ENCODE measurements around the gene TMEM176A. TPM values are rescaled to one million over a fixed set of nuclear protein-coding genes. Genes with fewer than 3 reads are reported as not detected.
"Not testable (repeated sequence)": the region's sequence is repeated elsewhere in the genome, so short reads cannot be mapped to it uniquely, and the experiment has no call there.

TMEM176A gene
- total RNA-seq, 1 donor from 2014 or later, result 11.0 TPM

DNA sequence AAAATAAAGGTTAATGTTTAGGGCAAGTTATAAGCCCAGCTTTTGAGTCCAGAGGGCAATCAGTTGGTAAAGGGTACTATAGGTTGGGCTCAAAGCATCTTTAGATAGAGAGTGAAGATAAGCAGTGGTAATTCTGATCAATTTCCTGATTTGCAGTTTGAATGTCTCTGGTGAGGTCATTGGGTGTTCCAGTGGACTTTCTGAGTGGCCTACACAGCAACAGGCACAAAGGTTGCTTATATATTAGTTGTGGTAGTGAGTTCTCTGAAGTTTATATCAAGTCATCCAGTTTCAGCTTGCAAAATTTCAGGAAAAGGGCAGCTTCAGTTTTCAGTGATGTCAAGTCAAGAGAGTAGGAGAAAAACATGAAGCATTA, 34.2 kb upstream of the TMEM176A start:
- Histone ChIP-seq H3K27me3 (ENCODE audit: control insufficient read depth in 3 of 3, insufficient read depth in 3 of 3, low read length in 3 of 3) (no peaks in the 10 kb centered on the region), H3K4me3 (ENCODE audit: low read length in 3 of 3) (no peak overlapping the region), H3K36me3 (ENCODE audit: control insufficient read depth in 3 of 3, insufficient read depth in 3 of 3, low read length in 3 of 3) (no peaks in the 10 kb centered on the region), H3K4me1 (ENCODE audit: control insufficient read depth in 3 of 3, insufficient read depth in 3 of 3, low read length in 3 of 3) (no peaks in the 10 kb centered on the region), H3K9me3 (ENCODE audit: control insufficient read depth in 3 of 3, low read length in 3 of 3) (no peaks in the 10 kb centered on the region), H3K27ac (ENCODE audit: low read depth, low read length) (no peak overlapping the region), H3K9ac (ENCODE audit: low read depth in 1 of 3, low read length in 3 of 3) (no peak overlapping the region)

DNA sequence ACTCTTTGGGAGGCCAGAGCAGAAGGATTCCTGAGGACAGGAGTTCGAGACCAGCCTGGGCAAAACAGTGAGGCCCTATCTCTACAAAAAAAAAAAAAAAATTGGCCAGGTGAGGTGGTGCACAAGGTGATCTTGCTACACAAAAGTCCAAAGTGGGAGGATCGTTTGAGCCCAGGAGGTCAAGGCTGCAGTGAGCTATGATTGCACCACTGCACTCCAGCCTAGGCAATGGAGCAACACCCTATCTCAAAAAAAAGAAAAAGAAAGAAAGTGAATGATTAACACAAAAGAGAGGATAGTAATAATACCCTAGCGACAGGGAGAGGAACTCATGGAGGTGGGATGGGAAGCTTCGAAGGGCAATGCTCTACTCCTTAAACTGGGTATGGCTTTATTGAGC, 30.8 kb upstream of the TMEM176A start:
- H3K9me3 ChIP-seq (ENCODE audit: control insufficient read depth in 3 of 3, low read length in 3 of 3), result no peaks in the 10 kb centered on the region
- no peak overlapping the region for H3K9ac ChIP-seq (ENCODE audit: low read depth in 1 of 3, low read length in 3 of 3)
- no peak overlapping the region for H3K4me3 ChIP-seq (ENCODE audit: low read length in 3 of 3)
- H3K27me3 ChIP-seq (ENCODE audit: control insufficient read depth in 3 of 3, insufficient read depth in 3 of 3, low read length in 3 of 3), result no peaks in the 10 kb centered on the region
- no peaks in the 10 kb centered on the region for H3K4me1 ChIP-seq (ENCODE audit: control insufficient read depth in 3 of 3, insufficient read depth in 3 of 3, low read length in 3 of 3)
- H3K36me3 ChIP-seq (ENCODE audit: control insufficient read depth in 3 of 3, insufficient read depth in 3 of 3, low read length in 3 of 3), result no peaks in the 10 kb centered on the region
- no peak overlapping the region for H3K27ac ChIP-seq (ENCODE audit: low read depth, low read length)

- not testable (repeated sequence) for H3K9ac ChIP-seq (ENCODE audit: low read depth in 1 of 3, low read length in 3 of 3); H3K9me3 ChIP-seq (ENCODE audit: control insufficient read depth in 3 of 3, low read length in 3 of 3); H3K27me3 ChIP-seq (ENCODE audit: control insufficient read depth in 3 of 3, insufficient read depth in 3 of 3, low read length in 3 of 3); H3K27ac ChIP-seq (ENCODE audit: low read depth, low read length); H3K4me1 ChIP-seq (ENCODE audit: control insufficient read depth in 3 of 3, insufficient read depth in 3 of 3, low read length in 3 of 3); H3K36me3 ChIP-seq (ENCODE audit: control insufficient read depth in 3 of 3, insufficient read depth in 3 of 3, low read length in 3 of 3); H3K4me3 ChIP-seq (ENCODE audit: low read length in 3 of 3)
Measured at GRCh38 chr7:150774131-150774530, 26.4 kb upstream of the TMEM176A start.

- no peak overlapping the region for H3K27ac ChIP-seq (ENCODE audit: low read depth, low read length)
- H3K4me1 ChIP-seq (ENCODE audit: control insufficient read depth in 3 of 3, insufficient read depth in 3 of 3, low read length in 3 of 3), result no peaks in the 10 kb centered on the region
- no peak overlapping the region for H3K4me3 ChIP-seq (ENCODE audit: low read length in 3 of 3)
- no peaks in the 10 kb centered on the region for H3K9me3 ChIP-seq (ENCODE audit: control insufficient read depth in 3 of 3, low read length in 3 of 3)
- no peak overlapping the region for H3K9ac ChIP-seq (ENCODE audit: low read depth in 1 of 3, low read length in 3 of 3)
- no peaks in the 10 kb centered on the region for H3K36me3 ChIP-seq (ENCODE audit: control insufficient read depth in 3 of 3, insufficient read depth in 3 of 3, low read length in 3 of 3)
- H3K27me3 ChIP-seq (ENCODE audit: control insufficient read depth in 3 of 3, insufficient read depth in 3 of 3, low read length in 3 of 3), result no peaks in the 10 kb centered on the region
Measured at GRCh38 chr7:150778014-150778737, 22.4 kb upstream of the TMEM176A start.

DNA sequence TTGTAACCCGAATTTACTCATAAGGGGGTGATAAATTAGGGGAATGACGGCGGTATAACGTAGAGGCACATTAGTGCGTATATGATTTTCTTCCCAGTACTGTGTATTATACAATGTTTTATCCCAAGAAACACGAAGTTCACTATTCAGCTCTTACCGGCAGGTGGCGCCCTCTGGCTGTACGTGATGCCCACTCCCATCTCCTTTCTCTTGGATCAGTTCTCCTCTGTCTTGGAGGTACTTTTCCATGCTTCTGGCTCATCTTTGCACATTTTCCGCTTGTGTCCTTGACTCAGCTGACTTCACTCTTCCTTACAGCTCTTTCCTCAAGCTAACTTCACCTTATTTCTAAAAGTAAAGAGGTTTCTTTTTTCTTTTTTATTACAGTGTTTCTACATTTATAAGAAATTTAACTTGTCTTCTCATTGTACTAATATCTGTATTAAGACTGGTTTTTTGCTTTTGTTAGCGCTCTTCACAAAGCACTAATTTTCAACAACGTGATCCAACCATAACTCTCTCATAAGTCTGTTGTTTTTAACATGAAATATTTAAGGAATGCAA, 21.7 kb upstream of the TMEM176A start:
- H3K27me3 ChIP-seq (ENCODE audit: control insufficient read depth in 3 of 3, insufficient read depth in 3 of 3, low read length in 3 of 3), result no peaks in the 10 kb centered on the region
- no peak overlapping the region for H3K4me3 ChIP-seq (ENCODE audit: low read length in 3 of 3)
- no peak overlapping the region for H3K27ac ChIP-seq (ENCODE audit: low read depth, low read length)
- no peak overlapping the region for H3K9ac ChIP-seq (ENCODE audit: low read depth in 1 of 3, low read length in 3 of 3)
- H3K36me3 ChIP-seq (ENCODE audit: control insufficient read depth in 3 of 3, insufficient read depth in 3 of 3, low read length in 3 of 3), result no peaks in the 10 kb centered on the region
- H3K4me1 ChIP-seq (ENCODE audit: control insufficient read depth in 3 of 3, insufficient read depth in 3 of 3, low read length in 3 of 3), result no peaks in the 10 kb centered on the region
- no peaks in the 10 kb centered on the region for H3K9me3 ChIP-seq (ENCODE audit: control insufficient read depth in 3 of 3, low read length in 3 of 3)

DNA sequence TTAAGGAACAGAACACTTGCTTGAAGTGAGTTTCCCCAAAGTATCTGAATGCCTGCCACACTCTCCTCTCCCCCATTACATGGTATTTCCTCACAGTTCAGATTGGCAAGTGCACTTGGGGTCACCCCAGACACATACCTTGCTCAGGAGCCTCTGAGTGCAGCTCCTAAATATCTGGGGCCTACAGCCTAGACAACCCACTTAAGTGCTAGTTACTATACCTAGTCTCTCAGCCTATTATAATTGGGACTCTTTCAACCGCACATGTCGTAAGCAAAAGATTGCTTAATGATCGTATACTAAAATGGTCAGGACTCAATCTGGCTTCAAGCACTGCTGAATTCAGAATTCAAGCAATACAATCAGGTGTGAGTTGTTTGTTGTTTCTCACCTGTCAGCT, 20.3 kb upstream of the TMEM176A start:
- Histone ChIP-seq H3K27ac (ENCODE audit: low read depth, low read length) (no peak overlapping the region), H3K4me3 (ENCODE audit: low read length in 3 of 3) (no peak overlapping the region), H3K9ac (ENCODE audit: low read depth in 1 of 3, low read length in 3 of 3) (no peak overlapping the region), H3K27me3 (ENCODE audit: control insufficient read depth in 3 of 3, insufficient read depth in 3 of 3, low read length in 3 of 3) (no peaks in the 10 kb centered on the region), H3K4me1 (ENCODE audit: control insufficient read depth in 3 of 3, insufficient read depth in 3 of 3, low read length in 3 of 3) (peaks cover 0 to 6% (median 5%) of the 10 kb centered on the region in 3 donors), H3K36me3 (ENCODE audit: control insufficient read depth in 3 of 3, insufficient read depth in 3 of 3, low read length in 3 of 3) (no peaks in the 10 kb centered on the region), H3K9me3 (ENCODE audit: control insufficient read depth in 3 of 3, low read length in 3 of 3) (no peaks in the 10 kb centered on the region)

- peaks cover 0 to 10% (median 5%) of the 10 kb centered on the region in 3 donors for H3K4me1 ChIP-seq (ENCODE audit: control insufficient read depth in 3 of 3, insufficient read depth in 3 of 3, low read length in 3 of 3)
- H3K27ac ChIP-seq (ENCODE audit: low read depth, low read length), result no peak overlapping the region
- H3K27me3 ChIP-seq (ENCODE audit: control insufficient read depth in 3 of 3, insufficient read depth in 3 of 3, low read length in 3 of 3), result no peaks in the 10 kb centered on the region
- H3K4me3 ChIP-seq (ENCODE audit: low read length in 3 of 3), result no peak overlapping the region
- H3K9me3 ChIP-seq (ENCODE audit: control insufficient read depth in 3 of 3, low read length in 3 of 3), result no peaks in the 10 kb centered on the region
- no peaks in the 10 kb centered on the region for H3K36me3 ChIP-seq (ENCODE audit: control insufficient read depth in 3 of 3, insufficient read depth in 3 of 3, low read length in 3 of 3)
- no peak overlapping the region for H3K9ac ChIP-seq (ENCODE audit: low read depth in 1 of 3, low read length in 3 of 3)
Measured at GRCh38 chr7:150781103-150781502, 19.5 kb upstream of the TMEM176A start.

DNA sequence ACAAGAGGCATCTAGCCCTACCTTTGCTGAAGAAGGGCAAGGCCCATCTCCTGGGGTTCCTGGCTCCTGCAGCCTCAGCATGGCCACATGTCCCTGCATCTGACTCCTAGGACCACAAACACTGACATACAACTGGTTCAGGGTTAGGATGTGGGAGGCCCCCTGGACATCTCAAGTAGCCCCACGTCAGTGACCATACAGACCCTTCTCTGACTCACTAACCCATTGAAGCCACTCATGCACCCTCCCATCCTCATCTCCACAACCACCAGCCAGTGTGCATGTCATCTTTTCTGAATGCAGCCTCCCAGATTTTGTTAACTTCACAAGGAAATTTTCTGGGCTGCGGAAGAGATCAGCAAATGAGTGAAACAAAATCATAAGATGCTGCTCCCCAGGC, 18.6 kb upstream of the TMEM176A start:
- Histone ChIP-seq H3K36me3 (ENCODE audit: control insufficient read depth in 3 of 3, insufficient read depth in 3 of 3, low read length in 3 of 3) (no peaks in the 10 kb centered on the region), H3K9ac (ENCODE audit: low read depth in 1 of 3, low read length in 3 of 3) (no peak overlapping the region), H3K9me3 (ENCODE audit: control insufficient read depth in 3 of 3, low read length in 3 of 3) (no peaks in the 10 kb centered on the region), H3K4me3 (ENCODE audit: low read length in 3 of 3) (no peak overlapping the region), H3K27ac (ENCODE audit: low read depth, low read length) (no peak overlapping the region), H3K4me1 (ENCODE audit: control insufficient read depth in 3 of 3, insufficient read depth in 3 of 3, low read length in 3 of 3) (peaks cover 0 to 13% (median 5%) of the 10 kb centered on the region in 3 donors), H3K27me3 (ENCODE audit: control insufficient read depth in 3 of 3, insufficient read depth in 3 of 3, low read length in 3 of 3) (no peaks in the 10 kb centered on the region)

DNA sequence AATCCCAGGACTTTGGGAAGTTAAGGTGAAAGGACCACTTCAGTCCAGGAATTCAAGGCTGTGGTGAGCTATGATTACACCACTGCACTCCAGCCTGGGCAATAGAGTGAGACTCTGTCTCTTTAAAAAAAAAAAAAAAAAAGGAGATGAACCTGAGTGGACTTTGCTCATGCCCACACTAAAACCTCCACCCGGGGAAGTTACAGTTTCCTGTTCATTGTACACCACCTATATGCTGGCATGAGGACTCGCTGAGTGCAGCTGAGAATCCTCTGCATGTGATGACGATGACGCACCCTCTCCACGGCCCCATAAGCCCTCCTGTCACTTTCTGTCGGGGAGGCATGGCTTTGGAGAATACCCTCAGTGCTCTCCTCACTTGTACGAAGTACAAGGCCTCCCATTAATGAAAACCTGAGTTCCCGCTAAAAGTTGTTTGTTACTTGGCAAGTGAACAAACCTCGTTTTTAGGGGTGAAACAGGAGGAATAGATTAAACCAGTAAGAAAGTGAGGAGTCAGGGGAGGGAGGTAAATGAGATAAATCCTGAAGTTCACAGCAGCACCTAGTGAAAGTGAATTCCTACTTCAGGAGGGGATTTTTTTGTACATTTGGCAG, 16.3 kb upstream of the TMEM176A start:
- Histone ChIP-seq H3K27me3 (ENCODE audit: control insufficient read depth in 3 of 3, insufficient read depth in 3 of 3, low read length in 3 of 3) (peaks cover 0 to 4% (median 0%) of the 10 kb centered on the region in 3 donors), H3K27ac (ENCODE audit: low read depth, low read length) (peak overlapping the region; percentile 54), H3K9me3 (ENCODE audit: control insufficient read depth in 3 of 3, low read length in 3 of 3) (no peaks in the 10 kb centered on the region), H3K4me3 (ENCODE audit: low read length in 3 of 3) (no peak overlapping the region), H3K9ac (ENCODE audit: low read depth in 1 of 3, low read length in 3 of 3) (peak overlapping the region in 1 of 3 donors; percentile 13), H3K4me1 (ENCODE audit: control insufficient read depth in 3 of 3, insufficient read depth in 3 of 3, low read length in 3 of 3) (peaks cover 16 to 33% (median 20%) of the 10 kb centered on the region in 3 donors), H3K36me3 (ENCODE audit: control insufficient read depth in 3 of 3, insufficient read depth in 3 of 3, low read length in 3 of 3) (no peaks in the 10 kb centered on the region)

DNA sequence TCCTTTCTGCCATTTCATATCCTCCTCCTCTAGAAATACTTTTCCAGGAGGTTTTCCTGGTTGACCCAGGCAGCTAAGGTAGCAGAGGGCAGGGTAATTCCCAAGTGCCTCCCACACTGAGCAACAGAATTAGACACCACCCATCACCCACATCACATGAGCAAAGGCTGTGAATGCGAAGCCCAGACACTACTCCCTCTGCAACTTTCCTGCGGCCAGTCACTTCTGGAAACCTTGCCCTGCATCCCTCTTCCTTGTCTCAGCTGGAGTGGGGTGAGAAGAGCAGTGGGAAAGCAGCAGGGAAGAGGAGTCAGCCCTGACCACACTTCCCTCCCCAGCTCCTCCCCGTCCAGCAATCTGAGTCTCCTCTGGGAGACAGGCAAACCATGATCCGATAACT, 15.6 kb upstream of the TMEM176A start:
- H3K27ac ChIP-seq (ENCODE audit: low read depth, low read length), result peak overlapping the region; percentile 54
- H3K36me3 ChIP-seq (ENCODE audit: control insufficient read depth in 3 of 3, insufficient read depth in 3 of 3, low read length in 3 of 3), result no peaks in the 10 kb centered on the region
- peak overlapping the region in 1 of 3 donors; percentile 13 for H3K4me3 ChIP-seq (ENCODE audit: low read length in 3 of 3)
- peaks cover 0 to 4% (median 0%) of the 10 kb centered on the region in 3 donors for H3K27me3 ChIP-seq (ENCODE audit: control insufficient read depth in 3 of 3, insufficient read depth in 3 of 3, low read length in 3 of 3)
- no peak overlapping the region for H3K9ac ChIP-seq (ENCODE audit: low read depth in 1 of 3, low read length in 3 of 3)
- H3K9me3 ChIP-seq (ENCODE audit: control insufficient read depth in 3 of 3, low read length in 3 of 3), result no peaks in the 10 kb centered on the region
- H3K4me1 ChIP-seq (ENCODE audit: control insufficient read depth in 3 of 3, insufficient read depth in 3 of 3, low read length in 3 of 3), result peaks cover 16 to 33% (median 20%) of the 10 kb centered on the region in 3 donors
